ENCODE measurements around the gene WNK3.
A peak's percentile ranks its signal among the peaks of the same experiment; 100 is the strongest.

The WNK3 gene

DNA sequence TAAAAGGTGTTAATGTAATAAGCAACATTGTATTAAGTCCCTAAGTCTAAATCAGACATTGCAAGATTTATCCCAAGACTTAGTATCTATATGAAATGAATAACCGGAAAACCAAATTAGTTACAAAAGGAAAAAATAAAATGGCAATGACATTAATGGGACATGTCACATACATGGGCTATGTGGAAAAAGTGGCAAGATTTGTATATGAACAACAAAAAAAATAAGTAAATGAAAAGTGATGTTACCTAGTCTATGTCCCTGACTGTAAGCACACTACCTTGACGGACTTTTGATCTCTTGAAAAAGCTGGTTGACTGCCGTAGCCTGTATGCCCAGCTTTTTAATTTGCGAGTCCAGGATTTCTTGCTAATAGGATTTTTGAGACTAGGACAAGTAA is 119.3 kb downstream of the WNK3 start:
- DNase-seq (ENCODE audit: low spot score) = no peak

DNA sequence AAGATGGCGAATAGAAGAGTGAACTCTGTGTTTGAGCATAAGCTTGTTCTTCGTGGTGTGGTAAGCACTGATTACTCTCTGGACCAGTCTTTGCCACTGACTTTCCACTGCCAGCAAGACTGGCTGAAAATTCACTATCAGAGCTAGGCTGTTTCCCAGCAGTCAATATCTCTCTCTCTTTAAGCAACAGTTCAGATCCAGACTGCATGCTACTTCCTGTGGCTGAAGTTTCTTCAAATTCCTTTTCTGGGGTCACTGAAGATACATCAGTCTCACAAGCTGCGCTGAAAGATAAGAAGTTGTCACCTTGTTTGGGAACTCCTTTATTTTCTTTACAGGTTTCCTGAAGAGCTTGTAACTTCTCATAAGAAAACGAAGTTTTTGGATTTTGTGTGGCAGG is 120.8 kb downstream of the WNK3 start:
- DNase-seq (ENCODE audit: low spot score) = no peak

DNA sequence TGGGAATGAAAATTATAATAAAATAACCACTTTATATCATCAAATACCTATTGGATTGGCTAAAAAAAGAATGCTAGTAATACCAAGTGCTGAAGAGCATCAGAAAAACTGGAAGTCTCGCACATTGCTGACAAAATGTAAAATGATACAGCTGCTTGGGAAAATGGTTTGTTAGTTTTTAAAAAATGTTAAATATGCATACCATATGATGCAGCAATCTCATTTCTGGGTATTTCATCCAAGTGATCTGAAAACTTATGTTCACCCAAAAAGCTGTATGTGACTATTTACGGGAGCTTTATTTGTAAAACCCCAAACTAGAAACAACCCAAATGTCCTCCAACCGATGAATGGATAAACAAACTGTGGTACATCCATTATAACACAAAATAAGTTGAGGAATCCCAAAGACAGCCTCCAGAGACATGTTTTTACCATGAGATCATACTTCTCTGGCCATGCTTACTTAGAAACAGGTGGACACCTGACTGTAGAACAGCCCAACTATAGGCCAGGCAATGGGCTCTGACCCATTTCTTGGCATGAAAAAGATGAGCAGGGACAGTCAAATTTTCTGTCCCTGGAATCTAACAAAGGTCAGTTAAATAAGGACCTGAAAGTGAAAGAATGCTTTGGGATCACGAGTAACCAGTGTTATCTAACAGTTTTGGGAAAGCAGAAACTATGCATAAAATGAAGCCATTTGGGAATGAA is 127.3 kb downstream of the WNK3 start:
- DNase-seq (ENCODE audit: low spot score) = no peak

DNA sequence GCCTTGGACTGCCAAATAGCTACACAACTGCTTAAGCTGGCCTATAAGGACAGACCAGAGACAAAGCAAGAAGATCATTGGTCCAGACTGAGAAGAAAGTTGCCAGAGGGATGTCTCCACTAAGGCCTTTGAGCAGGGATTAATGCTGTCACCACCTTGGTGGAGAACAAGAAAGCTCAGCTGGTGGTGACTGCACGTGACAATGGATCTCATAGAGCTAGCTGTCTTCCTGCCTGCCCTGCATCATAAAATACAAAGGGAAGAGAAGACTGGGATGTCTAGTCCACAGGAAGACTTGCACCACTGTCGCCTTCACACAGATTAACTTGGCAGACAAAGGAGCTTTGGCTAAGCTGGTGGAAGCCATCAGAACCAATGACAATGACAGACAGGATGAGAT is 134.3 kb downstream of the WNK3 start:
- DNase-seq (ENCODE audit: low spot score) = no peak

DNA sequence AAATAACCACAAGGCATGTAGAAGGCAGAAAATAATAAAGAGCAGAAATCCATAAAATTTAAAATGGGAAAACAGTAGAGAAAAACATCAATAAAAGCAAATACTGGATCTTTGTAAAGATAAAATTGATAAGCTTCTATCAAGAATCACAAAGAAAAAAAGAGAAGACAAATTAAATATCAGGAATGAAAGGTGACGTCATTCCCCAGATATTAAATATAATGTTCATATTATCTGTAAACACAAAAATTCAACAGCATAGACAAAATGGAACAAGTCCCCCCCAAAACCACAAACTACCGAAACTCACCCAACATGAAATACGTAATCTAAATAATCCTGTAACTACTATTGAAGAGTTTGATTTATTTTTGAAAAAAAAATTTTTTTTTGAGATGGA is 144.2 kb downstream of the WNK3 start:
- no peak for DNase-seq (ENCODE audit: low spot score)

DNA sequence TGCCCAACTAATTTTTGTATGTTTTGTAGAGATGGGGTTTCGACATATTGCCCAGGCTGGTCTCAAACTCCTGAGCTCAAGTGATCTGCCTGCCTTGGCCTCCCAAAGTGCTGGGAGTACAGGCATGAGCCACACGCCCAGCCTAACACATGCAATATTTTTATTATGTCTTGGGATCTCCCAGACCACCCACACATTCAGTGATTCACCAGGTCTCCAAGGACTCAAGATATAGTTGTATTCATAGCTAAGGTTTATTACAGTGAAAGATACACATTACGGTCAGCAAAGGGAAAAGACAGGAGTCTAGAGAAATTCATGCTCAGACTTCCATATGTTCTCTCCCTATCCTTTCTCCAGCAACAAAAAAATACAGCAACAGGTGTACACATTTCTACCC is 149.3 kb downstream of the WNK3 start:
- DNase-seq (ENCODE audit: low spot score) = no peak

DNA sequence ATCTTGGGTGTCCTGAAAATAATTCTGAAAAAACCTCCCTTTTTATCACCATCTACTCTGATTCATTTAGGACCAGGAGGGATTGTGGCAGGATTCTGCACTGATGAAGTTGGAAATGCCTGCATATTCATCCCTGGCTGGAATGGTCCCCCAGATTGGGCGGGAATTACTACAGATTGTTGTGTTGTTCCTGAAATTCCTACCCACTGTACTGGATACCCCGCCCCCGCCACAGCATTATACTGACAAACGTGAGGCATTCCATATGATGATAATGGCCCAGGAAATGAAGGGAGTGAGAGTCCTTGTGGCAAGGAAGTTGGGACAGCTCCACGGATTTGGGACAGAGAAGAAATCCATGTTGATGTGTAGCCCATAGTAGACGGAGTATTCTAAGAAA is 159.6 kb downstream of the WNK3 start:
- no peak for DNase-seq (ENCODE audit: low spot score)

DNA sequence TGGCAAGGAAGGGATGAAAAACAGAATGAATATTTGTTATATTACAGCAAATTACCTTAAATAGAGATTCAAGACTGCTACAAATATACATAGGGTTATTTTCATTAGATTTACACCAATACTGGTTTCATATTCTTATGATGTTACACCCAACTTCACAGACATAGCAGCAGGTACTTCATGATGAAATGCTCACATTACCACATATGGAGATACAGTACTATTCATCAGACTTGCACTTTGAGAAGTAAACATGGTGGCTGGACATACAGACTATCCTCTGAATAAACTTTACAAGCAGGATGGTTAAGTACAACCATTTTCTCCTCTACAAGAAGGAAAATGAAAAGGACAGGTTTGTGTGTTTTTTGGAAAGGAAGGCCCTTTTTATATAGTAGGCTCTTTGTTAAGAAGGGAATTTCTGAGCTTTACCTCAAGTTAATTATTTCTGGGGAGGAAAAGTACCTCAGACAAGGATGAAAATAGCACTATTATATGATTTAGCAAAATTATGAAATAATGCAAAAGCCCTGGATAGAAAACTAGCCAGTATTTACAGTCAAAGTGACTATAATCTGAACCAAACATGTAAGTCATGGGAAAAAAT is 162.8 kb downstream of the WNK3 start:
- no peak for DNase-seq (ENCODE audit: low spot score)

DNA sequence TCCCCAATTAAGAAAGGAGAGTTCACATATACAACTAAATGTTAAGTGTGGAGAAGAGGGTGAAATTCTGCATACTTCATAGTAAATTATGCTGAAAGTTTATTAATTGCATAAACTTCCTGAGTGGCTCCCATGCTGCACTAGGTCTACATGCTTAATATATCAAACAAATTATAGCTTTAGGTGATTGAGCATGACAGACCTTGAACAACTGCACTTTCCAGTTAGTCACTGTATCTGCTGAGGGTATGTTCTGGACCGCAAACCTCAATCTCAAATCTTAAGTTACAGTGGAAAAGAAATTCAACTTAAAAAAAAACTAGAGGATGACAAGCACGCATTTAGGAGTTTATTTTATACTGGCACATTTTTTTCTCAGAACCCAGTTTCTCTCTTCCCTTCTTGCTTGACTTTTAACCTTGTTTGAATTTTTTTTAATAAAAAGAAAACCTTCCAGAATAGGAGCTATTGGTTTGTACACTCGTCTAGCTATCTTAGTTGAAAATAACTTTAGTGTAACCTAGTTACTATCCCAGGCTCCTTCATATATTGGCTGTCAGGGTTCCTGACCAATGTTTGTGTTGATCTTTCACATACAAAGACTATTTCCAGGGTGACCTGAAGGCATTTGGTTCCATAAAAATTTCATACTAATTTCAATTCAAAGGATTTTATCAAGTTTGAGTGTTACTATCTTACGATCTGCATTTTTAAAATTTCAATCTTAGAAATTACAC is 164.6 kb downstream of the WNK3 start:
- DNase-seq (ENCODE audit: low spot score) = no peak

DNA sequence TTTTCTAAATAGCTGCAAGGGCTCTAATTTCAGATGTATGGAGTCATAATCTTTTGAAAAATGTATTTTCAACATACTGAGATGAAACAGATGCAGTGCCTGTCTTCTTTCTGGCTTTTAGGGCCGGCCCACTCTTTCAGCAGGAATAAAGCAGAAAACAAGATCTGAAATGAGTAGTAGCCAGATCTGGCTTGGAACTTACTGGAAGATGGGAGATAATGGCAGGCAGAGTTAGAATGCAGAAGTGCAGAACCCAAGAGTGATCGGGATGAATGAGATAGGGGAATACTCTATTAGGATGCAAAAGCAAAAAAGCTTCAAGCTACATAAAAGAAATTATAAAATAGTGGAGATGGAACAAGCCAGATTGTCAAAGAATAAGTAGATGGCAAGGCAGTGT is 173.4 kb downstream of the WNK3 start:
- no peak for DNase-seq (ENCODE audit: low spot score)

DNA sequence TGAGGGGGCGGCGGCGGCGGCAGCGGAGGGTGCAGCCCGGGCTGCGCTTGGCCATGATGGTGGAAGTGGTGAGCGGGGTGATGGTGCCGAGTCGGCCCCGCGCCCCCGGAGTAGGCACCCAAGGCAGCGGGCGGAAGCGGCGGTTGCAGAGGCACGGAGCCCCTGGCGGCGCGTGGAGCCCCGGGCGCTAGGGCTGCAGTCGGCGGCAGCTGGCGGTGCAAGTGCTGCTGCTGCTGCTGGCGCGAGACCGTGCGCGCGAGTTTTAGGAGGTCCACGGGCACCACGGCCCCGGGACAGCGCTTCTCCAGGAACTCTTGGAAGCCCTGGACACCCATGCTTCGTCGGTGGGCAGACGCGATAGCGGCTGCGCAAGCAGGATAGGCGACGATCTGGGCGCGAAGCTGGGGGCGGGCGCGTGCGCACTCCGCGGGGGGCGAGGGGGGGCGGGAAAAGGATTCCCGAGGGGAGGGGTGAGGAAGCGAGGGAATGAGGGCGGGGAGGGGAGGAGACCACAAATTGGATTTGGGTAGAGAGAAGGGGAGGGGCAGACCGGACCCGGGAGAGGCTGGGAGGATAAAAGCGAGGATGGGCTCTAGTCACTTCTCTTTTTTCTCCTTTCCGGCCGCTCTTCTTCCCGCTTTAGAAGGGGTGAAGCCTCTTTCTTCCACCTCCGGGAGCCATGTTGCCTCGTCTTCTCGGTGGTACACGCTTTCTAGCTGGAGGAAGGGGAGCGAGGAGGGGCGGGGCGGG is 174.8 kb downstream of the WNK3 start, which contains the start of gene FAM120C:
Gene FAM120C, minus strand, starts transcription at position 391 of the 750 bp plus-strand sequence. Its CDS starts 56 bp downstream, at position 335.
- peak; percentile 94 for DNase-seq (ENCODE audit: low spot score)

DNA sequence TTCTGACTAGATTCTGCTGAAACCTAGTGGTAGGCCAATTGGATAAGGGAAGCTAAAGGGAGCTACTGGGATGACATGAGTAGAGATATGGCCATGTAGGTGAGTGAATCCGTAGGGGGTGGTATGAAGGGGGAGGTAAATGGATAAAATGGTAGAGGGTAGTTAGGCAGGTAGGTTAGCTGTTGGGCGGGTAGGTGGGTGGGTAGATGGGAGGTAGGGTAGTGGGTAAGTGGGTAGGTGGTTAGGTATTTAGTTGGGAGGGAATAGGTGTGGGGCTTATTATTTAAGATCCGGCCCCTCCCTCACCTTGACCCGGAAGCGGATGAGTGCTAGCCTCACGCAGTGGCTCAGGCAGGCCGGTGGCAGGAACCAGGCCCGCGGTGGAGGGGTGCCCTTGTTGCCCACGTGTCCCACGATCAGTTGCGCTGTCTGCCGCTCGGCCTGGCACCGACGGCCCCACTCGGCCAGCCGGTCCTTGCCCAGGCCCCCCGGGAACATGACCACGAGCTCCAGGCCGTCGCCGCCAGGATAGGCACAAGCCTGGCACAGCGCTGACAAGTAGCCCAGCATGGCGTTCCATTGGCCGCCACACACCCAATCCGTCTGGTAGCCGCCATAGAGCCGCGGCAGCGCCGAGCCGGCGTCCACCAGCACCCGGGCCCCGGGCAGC is 175.5 kb downstream of the WNK3 start:
- DNase-seq (ENCODE audit: low spot score) = peak; percentile 50

DNA sequence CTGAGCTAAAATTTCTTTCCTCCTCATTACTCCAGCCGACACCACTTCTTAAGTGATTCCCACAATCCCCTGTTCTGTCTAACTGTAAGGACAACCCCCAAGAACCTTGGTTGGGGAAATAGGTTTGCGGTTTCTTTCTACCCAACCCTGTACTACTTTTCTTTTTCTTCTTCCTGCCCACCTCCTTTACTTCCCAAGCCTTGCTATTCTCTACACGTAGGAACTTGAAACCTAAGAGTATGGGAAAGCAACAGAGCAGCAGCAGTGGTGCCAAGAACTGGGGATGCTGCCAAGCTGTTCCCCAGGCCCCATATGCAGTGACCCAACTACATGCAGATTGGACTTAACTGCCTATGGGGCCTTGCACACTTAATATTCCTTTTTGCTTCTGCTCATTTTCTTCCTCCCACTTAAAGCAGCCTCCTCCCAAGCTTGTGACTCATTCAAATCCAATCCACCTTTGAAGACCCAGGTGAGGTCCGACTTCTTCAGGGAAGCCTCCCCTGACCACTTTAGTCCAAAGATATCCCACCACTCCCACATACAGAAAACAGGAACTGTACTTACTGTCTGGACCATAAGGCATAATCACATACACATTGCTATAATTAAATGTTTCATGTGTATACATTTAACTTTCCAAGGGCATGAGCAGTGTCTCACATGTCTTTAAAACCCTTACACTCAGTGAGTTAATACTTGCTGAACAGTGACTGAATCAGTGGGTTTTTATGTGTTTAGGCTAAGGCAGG is 176.5 kb downstream of the WNK3 start:
- DNase-seq (ENCODE audit: low spot score) = no peak

DNA sequence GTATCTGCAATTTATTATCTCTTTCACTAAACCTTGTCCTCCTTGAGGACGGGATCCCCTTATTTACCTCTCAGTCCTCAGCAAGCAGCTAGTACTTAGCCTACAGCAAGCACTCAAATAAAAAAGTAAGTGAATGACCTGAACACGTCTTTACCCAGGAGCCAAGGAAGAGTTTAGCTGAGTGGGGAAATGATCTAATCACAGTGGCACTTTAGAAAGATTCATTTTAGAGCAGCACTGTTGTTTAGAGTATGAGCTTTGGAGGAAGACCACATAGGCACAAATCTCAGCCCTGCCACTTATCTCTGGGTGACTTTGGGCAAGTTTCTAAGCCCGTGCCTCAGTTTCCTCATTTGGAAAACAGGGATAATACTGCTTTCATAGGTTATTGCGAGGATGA is 177.4 kb downstream of the WNK3 start:
- DNase-seq (ENCODE audit: low spot score) = no peak

DNA sequence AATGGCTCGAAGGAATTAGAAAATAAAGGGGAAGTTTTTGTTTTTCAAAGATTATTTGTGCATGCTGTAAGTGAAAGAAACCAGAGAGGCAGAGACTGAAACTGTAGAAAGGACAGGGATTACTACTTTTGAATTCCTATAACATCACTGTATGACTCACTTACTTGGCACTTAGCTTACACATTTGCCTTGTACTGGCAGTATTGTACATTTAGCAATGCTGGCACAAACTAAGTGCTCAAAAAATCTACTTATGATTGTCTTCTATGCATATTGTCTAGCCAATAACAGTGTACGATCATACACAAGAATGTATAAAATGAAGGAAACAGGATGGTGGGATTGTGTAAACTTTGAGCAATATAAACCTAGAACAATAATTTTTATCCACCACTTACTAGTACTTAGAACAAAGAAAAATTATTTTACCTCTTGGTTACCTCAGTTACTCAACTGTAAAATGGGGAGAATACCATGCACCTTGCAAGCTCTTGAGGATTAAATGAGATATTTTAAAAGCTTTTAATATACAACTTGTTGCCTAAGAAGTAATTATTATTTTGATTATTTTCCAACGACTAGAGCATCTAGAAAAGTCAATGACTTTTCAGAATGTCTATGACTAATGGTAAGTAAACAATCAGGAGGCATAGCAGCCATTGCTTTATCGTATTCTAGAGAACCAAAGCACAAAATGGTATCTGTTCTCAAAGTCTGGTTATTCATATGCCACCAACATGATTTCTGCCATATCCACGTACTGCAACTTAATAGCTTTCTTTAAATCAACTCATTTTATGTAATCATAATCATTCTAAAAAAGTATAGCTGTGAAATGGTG is 179.5 kb downstream of the WNK3 start:
- peak; percentile 10 for DNase-seq (ENCODE audit: low spot score)

DNA sequence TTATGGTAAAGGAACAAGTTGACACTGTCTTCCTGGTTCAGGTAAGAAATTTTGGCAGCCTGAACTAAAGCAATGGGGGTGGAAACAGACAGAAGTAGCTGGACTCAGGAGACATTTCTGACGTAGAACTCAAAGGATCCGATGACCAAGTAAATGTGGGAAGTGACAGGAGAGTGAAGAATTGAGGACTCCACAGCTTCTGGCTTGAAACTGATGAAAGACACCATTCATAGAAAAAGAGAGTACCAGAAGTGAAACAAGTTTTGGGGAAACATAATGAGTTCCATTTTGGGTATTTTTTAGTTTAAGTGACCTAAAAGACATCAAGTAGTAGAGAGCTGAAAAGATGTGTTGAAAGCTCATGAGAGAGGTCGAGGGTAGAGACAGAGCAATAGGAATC is 180.5 kb downstream of the WNK3 start:
- no peak for DNase-seq (ENCODE audit: low spot score)

DNA sequence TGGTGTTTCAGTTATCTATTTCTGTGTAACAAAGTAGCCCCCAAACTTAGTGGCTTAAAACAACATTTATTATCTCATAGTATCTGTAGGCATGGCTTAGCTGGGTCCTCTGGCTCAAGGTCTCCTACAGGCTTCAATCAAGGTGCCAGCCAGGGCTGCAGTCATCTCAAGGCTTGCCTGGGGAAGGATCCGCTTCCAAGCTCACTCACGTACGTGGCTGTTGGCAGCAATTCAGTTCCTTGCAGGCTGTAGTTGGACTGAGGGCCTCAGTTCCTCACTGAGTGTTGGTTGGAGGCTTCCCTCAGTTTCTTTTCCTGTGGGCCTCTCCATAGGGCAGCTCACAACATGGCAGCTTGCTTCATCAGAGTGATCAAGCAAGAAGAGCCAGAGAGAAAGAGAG is 184.1 kb downstream of the WNK3 start:
- DNase-seq (ENCODE audit: low spot score) = no peak

DNA sequence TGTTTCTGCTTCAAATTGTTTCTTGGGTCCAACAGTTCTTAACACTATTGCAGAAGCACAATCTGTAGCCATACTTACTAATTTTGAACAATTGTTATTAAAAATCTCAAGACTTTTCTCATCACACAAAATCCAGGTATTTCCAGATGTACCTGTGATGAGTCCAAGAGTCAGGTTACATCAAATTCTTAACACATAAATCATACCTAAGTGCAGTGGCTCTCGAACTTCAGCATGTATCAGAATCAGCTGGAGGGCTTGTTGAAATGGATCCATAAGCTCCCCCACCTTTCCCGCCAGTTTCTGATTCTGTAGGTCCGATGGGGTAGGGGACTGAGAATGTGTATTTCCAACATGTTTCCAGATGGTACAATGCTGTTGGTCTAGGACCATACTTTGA is 185.4 kb downstream of the WNK3 start:
- DNase-seq (ENCODE audit: low spot score) = no peak

DNA sequence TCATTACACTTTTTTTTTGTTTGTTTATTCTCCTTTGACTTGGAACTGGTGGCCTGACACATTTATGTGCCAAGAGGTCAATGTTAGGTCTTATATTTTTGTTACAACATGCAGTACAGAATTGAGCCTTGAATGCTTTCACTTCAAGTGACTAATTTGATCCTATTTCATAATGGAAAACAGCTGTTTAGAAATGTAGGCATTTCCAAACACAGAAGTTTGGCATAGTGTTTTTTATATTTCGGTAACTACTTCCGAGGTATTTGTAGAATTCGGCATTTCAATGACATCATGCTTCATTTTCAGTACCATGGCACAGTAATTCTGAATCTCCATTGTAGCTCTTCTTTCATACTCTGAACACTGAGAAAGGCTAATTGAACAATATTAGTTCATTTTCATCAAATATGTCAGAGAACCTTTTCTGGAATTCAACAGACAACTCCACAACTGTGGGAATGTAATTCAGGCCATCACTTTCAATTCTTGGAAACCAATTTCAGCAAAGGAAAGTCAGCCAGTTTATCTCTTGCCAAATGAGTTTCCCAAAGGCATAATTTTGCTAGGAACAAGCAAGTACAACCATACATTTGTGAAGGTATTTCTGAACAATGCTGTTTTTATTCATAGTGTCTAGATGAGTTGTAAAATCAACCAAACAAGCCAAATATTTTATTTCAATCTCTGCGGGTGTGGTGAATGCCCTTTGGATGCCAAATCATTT is 186.2 kb downstream of the WNK3 start:
- DNase-seq (ENCODE audit: low spot score) = peak; percentile 40

DNA sequence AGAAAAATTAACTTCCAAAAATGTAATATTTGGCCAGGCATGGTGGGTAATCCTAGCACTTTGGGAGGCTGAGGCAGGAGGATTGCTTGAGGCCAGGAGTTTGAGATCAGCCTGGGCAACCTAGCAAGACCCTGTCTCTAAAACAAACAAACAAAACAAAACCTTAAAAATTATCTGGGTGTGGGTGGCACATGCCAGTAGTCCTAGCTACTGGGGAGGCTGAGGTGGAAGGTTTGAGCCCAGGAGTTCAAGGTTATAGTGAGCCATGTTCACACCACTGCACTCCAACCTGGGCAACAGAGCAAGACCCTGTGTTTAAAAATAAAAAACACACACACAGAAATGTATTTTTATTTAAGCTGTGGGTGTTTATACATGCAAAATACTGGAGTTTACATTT is 186.8 kb downstream of the WNK3 start:
- no peak for DNase-seq (ENCODE audit: low spot score)
